ENCODE measurements around the gene CLDN9.
"Not testable (repeated sequence)": the region's sequence is repeated elsewhere in the genome, so short reads cannot be mapped to it uniquely, and the experiment has no call there.

Gene CLDN9

GRCh38 chr16:3051009-3051408 is 38.3 kb downstream of the CLDN9 start:
- H3K27me3 ChIP-seq (replicated peaks; ENCODE audit: control insufficient read depth, insufficient read depth, low read length) = no peaks in the 10 kb centered on the region; the same call in 1 of the 2 replicates
- no peak for TF ChIP-seq CTCF (IDR thresholded peaks at IDR 0.05; ENCODE audit: insufficient read depth, low read length, poor library complexity, severe bottlenecking)
- H3K4me3 ChIP-seq (replicated peaks; ENCODE audit: low read depth, low read length) = no peak overlapping the region
- DNase-seq (ENCODE audit: extremely low read depth, insufficient read length) = no peak
- H3K36me3 ChIP-seq (ENCODE audit: control insufficient read depth, insufficient read depth, low read length) = no peaks in the 10 kb centered on the region

- no peak overlapping the region for H3K4me3 ChIP-seq (replicated peaks; ENCODE audit: low read depth, low read length)
- H3K36me3 ChIP-seq (ENCODE audit: control insufficient read depth, insufficient read depth, low read length) = no peaks in the 10 kb centered on the region
- H3K27me3 ChIP-seq (replicated peaks; ENCODE audit: control insufficient read depth, insufficient read depth, low read length) = no peaks in the 10 kb centered on the region; the same call in 1 of the 2 replicates
- no peak for TF ChIP-seq CTCF (IDR thresholded peaks at IDR 0.05; ENCODE audit: insufficient read depth, low read length, poor library complexity, severe bottlenecking)
- no peak for DNase-seq (ENCODE audit: extremely low read depth, insufficient read length)
These were observed 38.8 kb downstream of the CLDN9 start for GRCh38 chr16:3051494-3051893.

GRCh38 chr16:3052571-3053329 is 40.0 kb downstream of the CLDN9 start:
- H3K36me3 ChIP-seq (ENCODE audit: control insufficient read depth, insufficient read depth, low read length); H3K4me3 ChIP-seq (replicated peaks; ENCODE audit: low read depth, low read length); H3K27me3 ChIP-seq (replicated peaks; ENCODE audit: control insufficient read depth, insufficient read depth, low read length); DNase-seq (ENCODE audit: extremely low read depth, insufficient read length): not testable (repeated sequence)

- not testable (repeated sequence) for DNase-seq (ENCODE audit: extremely low read depth, insufficient read length); H3K36me3 ChIP-seq (ENCODE audit: control insufficient read depth, insufficient read depth, low read length); H3K4me3 ChIP-seq (replicated peaks; ENCODE audit: low read depth, low read length)
These were observed 40.6 kb downstream of the CLDN9 start for GRCh38 chr16:3053330-3053710.

GRCh38 chr16:3054965-3055733 is 42.4 kb downstream of the CLDN9 start:
- no peaks in the 10 kb centered on the region for H3K27me3 ChIP-seq (replicated peaks; ENCODE audit: control insufficient read depth, insufficient read depth, low read length)
- H3K36me3 ChIP-seq (ENCODE audit: control insufficient read depth, insufficient read depth, low read length) = no peaks in the 10 kb centered on the region; the same call in 1 of the 2 replicates
- TF ChIP-seq CTCF (IDR thresholded peaks at IDR 0.05; ENCODE audit: insufficient read depth, low read length, poor library complexity, severe bottlenecking) = no peak
- no peak overlapping the region for H3K4me3 ChIP-seq (replicated peaks; ENCODE audit: low read depth, low read length)
- no peak for DNase-seq (ENCODE audit: extremely low read depth, insufficient read length)

More at GRCh38 chr16:3053330-3053710, 40.6 kb downstream of the CLDN9 start:
- not testable (repeated sequence) for H3K27me3 ChIP-seq (replicated peaks; ENCODE audit: control insufficient read depth, insufficient read depth, low read length)

GRCh38 chr16:3055734-3056115 is 43.0 kb downstream of the CLDN9 start:
- not testable (repeated sequence) for H3K36me3 ChIP-seq (ENCODE audit: control insufficient read depth, insufficient read depth, low read length); DNase-seq (ENCODE audit: extremely low read depth, insufficient read length); H3K27me3 ChIP-seq (replicated peaks; ENCODE audit: control insufficient read depth, insufficient read depth, low read length); H3K4me3 ChIP-seq (replicated peaks; ENCODE audit: low read depth, low read length)

Data from GM06990 (cell line).